Measurements from ENCODE around the gene ARID2. TPM values are rescaled to one million over a fixed set of nuclear protein-coding genes. Genes with fewer than 3 reads are reported as not detected.

Gene ARID2
- total RNA-seq, 1 donor from 2014 or later, result 25.1 TPM

- no peaks in the 10 kb centered on the region for H3K36me3 Mint-ChIP-seq (ENCODE audit: low read depth)
- no peak overlapping the region for H3K27ac Mint-ChIP-seq (ENCODE audit: unreplicated experiment)
- H3K27me3 Mint-ChIP-seq (ENCODE audit: low read depth), result no peaks in the 10 kb centered on the region
- H3K4me3 Mint-ChIP-seq (ENCODE audit: unreplicated experiment), result no peak overlapping the region
- no peaks in the 10 kb centered on the region for H3K9me3 Mint-ChIP-seq (ENCODE audit: low read depth)
- H3K4me1 Mint-ChIP-seq (ENCODE audit: low read depth), result peaks cover 6% of the 10 kb centered on the region
- no peak for DNase-seq (ENCODE audit: low spot score)
- no peak for TF ChIP-seq CTCF (IDR thresholded peaks at IDR 0.05)
Observed at GRCh38 chr12:45781080-45781479, 51.6 kb downstream of the ARID2 start.

- DNase-seq (ENCODE audit: low spot score), result no peak
- H3K36me3 Mint-ChIP-seq (ENCODE audit: low read depth), result peaks cover 2% of the 10 kb centered on the region
- H3K4me1 Mint-ChIP-seq (ENCODE audit: low read depth), result peaks cover 8% of the 10 kb centered on the region
- H3K4me3 Mint-ChIP-seq (ENCODE audit: unreplicated experiment), result no peak overlapping the region
- H3K9me3 Mint-ChIP-seq (ENCODE audit: low read depth), result no peaks in the 10 kb centered on the region
- H3K27ac Mint-ChIP-seq (ENCODE audit: unreplicated experiment), result no peak overlapping the region
- TF ChIP-seq CTCF (IDR thresholded peaks at IDR 0.05), result no peak
- H3K27me3 Mint-ChIP-seq (ENCODE audit: low read depth), result no peaks in the 10 kb centered on the region
Observed at GRCh38 chr12:45785315-45785714, 55.8 kb downstream of the ARID2 start.

GRCh38 chr12:45789025-45789424 lies 59.5 kb downstream of the ARID2 start:
- no peak for TF ChIP-seq CTCF (IDR thresholded peaks at IDR 0.05)
- Mint-ChIP-seq H3K9me3 (ENCODE audit: low read depth) (no peaks in the 10 kb centered on the region), H3K4me3 (ENCODE audit: unreplicated experiment) (no peak overlapping the region), H3K36me3 (ENCODE audit: low read depth) (peaks cover 2% of the 10 kb centered on the region), H3K27me3 (ENCODE audit: low read depth) (no peaks in the 10 kb centered on the region), H3K27ac (ENCODE audit: unreplicated experiment) (no peak overlapping the region), H3K4me1 (ENCODE audit: low read depth) (peaks cover 8% of the 10 kb centered on the region)
- no peak for DNase-seq (ENCODE audit: low spot score)

- no peak overlapping the region for H3K4me3 Mint-ChIP-seq (ENCODE audit: unreplicated experiment)
- TF ChIP-seq CTCF (IDR thresholded peaks at IDR 0.05), result no peak
- H3K9me3 Mint-ChIP-seq (ENCODE audit: low read depth), result no peaks in the 10 kb centered on the region
- H3K27ac Mint-ChIP-seq (ENCODE audit: unreplicated experiment), result no peak overlapping the region
- peaks cover 6% of the 10 kb centered on the region for H3K4me1 Mint-ChIP-seq (ENCODE audit: low read depth)
- no peaks in the 10 kb centered on the region for H3K27me3 Mint-ChIP-seq (ENCODE audit: low read depth)
- DNase-seq (ENCODE audit: low spot score), result no peak
- no peaks in the 10 kb centered on the region for H3K36me3 Mint-ChIP-seq (ENCODE audit: low read depth)
Observed at GRCh38 chr12:45794422-45794821, 64.9 kb downstream of the ARID2 start.

GRCh38 chr12:45801625-45802024 lies 72.1 kb downstream of the ARID2 start:
- H3K4me1 Mint-ChIP-seq (ENCODE audit: low read depth), result peaks cover 9% of the 10 kb centered on the region
- H3K9me3 Mint-ChIP-seq (ENCODE audit: low read depth), result peaks cover 5% of the 10 kb centered on the region
- no peak for TF ChIP-seq CTCF (IDR thresholded peaks at IDR 0.05)
- H3K27ac Mint-ChIP-seq (ENCODE audit: unreplicated experiment), result no peak overlapping the region
- no peak overlapping the region for H3K4me3 Mint-ChIP-seq (ENCODE audit: unreplicated experiment)
- H3K36me3 Mint-ChIP-seq (ENCODE audit: low read depth), result peaks cover 2% of the 10 kb centered on the region
- DNase-seq (ENCODE audit: low spot score), result no peak
- no peaks in the 10 kb centered on the region for H3K27me3 Mint-ChIP-seq (ENCODE audit: low read depth)

Measured in chondrocyte (in vitro differentiated cells).